ENCODE measurements around the gene DBN1.

The DBN1 gene

GRCh38 chr5:177509991-177510566 is 36.6 kb upstream of the DBN1 start:
- no peak overlapping the region for H3K27ac Mint-ChIP-seq
- H3K36me3 Mint-ChIP-seq = peaks cover 29% of the 10 kb centered on the region
- DNase-seq = no peak
- H3K4me3 Mint-ChIP-seq = no peak overlapping the region
- CTCF ChIA-PET = no interaction called here
- H3K9me3 Mint-ChIP-seq = no peaks in the 10 kb centered on the region
- no peaks in the 10 kb centered on the region for H3K27me3 Mint-ChIP-seq
- peaks cover 14% of the 10 kb centered on the region for H3K4me1 Mint-ChIP-seq

DNA sequence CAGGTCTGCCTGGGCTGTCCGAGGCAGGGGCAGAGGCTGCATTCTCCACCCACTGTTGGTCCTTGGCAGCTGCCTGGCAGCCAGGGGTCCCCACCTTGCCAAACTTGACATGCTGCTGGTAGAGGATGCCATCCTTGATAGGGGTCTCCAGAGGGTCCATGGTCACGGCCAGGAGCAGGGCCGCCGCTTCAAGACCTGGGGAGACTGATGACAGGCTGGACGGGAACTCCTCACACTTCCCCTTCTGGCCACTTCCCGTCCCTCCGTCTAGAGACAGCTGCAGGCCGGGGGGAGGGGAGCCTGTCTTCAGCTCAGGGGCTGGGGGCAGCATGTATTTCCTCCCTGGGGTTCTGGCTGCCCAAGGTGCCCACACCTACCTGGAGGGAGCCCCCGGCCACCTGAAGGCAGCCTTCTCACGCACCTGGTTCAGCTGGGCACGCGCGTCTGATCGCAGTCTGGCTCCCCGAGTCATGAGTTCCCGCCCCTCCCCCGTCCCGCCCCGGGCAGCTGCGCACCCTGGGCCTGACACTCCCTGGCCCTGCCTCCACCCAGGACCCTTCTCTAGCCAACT is 36.0 kb upstream of the DBN1 start, which contains the start of gene DOK3:
Gene DOK3, minus strand, starts transcription at position 446 of the 571 bp plus-strand sequence. Its CDS starts 286 bp downstream, at position 160.
- DNase-seq = no peak
- Mint-ChIP-seq H3K4me1 (peaks cover 10% of the 10 kb centered on the region), H3K27me3 (no peaks in the 10 kb centered on the region), H3K4me3 (no peak within 1 kb of the TSS), H3K9me3 (no peaks in the 10 kb centered on the region), H3K36me3 (peaks cover 23% of the 10 kb centered on the region), H3K27ac (no peak within 1 kb of the TSS)
- CTCF ChIA-PET = no interaction called here

DNA sequence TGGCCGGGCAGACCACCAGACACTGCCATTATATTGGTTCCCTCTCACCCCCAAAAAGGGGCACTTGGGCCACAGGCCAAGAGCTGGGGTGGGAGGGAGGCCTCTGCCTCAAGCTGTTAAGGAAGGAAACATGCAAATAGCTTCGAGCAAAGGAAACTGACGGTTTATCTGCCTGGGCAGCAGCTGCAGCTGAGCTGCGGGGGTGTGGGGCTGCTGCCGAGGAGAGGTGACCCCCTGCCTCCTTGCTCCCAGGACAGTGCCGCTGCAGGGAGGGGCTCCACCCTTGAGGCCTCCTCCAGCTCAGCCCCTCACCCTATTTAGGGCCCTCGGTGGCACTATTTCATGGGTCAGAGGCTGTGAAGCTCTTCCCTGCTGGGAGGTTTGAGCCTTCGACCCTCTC is 35.4 kb upstream of the DBN1 start:
- Mint-ChIP-seq H3K4me3 (no peak overlapping the region), H3K27ac (no peak overlapping the region), H3K36me3 (peaks cover 17% of the 10 kb centered on the region), H3K27me3 (no peaks in the 10 kb centered on the region), H3K4me1 (peaks cover 7% of the 10 kb centered on the region), H3K9me3 (no peaks in the 10 kb centered on the region)
- CTCF ChIA-PET = interaction anchor here (1.1 kb wide), 1 partner anchor 54 kb away, joined by 3 read pairs; no protein-coding TSS in a partner anchor
- no peak for DNase-seq

DNA sequence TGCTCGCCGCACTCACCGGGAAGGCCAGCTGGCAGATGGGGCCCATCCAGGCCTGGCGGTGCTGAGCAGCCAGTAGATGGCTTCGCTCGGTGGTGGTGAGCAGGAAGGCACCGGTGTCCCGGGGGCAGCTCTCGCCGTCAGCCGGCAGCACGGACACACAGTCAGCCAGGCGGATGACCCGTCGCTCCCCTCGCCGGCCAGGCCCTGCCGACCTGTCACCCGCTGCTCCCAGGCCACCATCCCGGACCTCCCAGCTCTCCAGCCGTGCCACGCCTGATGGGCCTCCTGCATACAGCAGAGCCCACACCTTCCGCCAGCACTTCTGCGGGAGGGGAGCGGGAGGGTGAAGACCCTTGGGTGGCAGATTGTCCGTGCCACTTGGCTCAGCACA is 34.8 kb upstream of the DBN1 start:
- CTCF ChIA-PET = interaction anchor here (1.1 to 1.4 kb wide), 2 partner anchors 53 to 106 kb away, joined by 3 read pairs; no protein-coding TSS in a partner anchor
- peaks cover 12% of the 10 kb centered on the region for H3K36me3 Mint-ChIP-seq
- H3K9me3 Mint-ChIP-seq = no peaks in the 10 kb centered on the region
- no peak for DNase-seq
- H3K27me3 Mint-ChIP-seq = no peaks in the 10 kb centered on the region
- H3K4me3 Mint-ChIP-seq = no peak overlapping the region
- H3K4me1 Mint-ChIP-seq = peaks cover 5% of the 10 kb centered on the region
- H3K27ac Mint-ChIP-seq = no peak overlapping the region

DNA sequence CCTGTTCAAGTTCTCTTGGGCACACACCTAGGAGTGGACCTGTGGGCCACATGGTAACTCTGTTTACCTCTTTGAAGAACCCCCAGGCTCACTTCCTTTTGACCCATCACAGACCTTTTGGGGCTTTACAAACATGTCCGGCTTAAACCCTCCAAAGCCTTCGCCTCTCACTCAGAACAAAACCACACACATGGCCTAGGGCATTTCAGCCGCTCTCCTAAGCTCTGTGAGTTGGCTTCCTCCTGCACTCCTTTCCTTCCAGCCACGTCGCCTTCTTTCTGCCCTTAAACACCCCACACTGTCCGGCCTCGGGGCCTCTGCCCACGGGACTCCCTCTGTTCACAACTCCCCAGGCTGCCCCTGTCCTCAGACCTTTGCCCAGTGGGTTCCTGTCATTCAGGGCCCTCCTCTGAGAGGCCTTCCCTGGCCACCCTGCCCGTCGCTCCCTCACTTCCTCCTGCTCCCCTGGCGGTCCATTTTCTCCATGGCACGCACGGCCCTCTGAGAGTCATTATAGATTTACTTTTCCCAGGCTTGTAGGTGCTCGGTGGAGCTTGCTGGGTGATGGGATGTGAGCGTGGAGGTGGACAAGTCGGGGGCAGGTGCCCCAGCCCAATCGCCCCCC is 34.3 kb upstream of the DBN1 start:
- H3K4me3 Mint-ChIP-seq = no peak overlapping the region
- no peak for DNase-seq
- CTCF ChIA-PET = interaction anchor here (1.0 to 1.4 kb wide), 3 partner anchors 10 to 106 kb away, joined by 3 to 4 read pairs (median 3); partner anchors contain the start of gene PDLIM7
- peak overlapping the region; percentile 11 for H3K27ac Mint-ChIP-seq
- no peaks in the 10 kb centered on the region for H3K9me3 Mint-ChIP-seq
- peaks cover 5% of the 10 kb centered on the region for H3K4me1 Mint-ChIP-seq
- no peaks in the 10 kb centered on the region for H3K27me3 Mint-ChIP-seq
- H3K36me3 Mint-ChIP-seq = peaks cover 11% of the 10 kb centered on the region

DNA sequence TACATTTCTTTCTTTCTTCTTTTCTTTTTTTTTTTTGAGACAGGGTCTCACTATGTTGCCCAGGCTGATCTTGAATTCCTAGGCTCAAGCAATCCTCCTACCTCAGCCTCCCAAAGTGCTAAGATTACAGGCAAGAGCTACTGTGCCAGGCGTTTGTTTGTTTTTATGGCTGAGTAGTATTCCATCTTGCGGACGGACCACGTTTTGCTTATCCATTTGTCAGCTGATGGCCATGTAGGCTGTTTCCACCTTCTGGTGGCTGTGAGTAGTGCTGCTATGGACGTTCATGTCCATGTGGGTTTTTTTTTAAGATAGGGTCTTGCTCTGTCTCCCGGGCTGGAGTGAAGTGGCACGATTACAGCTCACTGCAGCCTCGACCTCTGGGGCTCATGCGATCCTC is 33.7 kb upstream of the DBN1 start:
- no peak for DNase-seq
- no peaks in the 10 kb centered on the region for H3K27me3 Mint-ChIP-seq
- peaks cover 5% of the 10 kb centered on the region for H3K4me1 Mint-ChIP-seq
- H3K27ac Mint-ChIP-seq = no peak overlapping the region
- no peak overlapping the region for H3K4me3 Mint-ChIP-seq
- H3K9me3 Mint-ChIP-seq = no peaks in the 10 kb centered on the region
- peaks cover 11% of the 10 kb centered on the region for H3K36me3 Mint-ChIP-seq
- CTCF ChIA-PET = interaction anchor here (1.0 to 1.4 kb wide), 2 partner anchors 10 to 105 kb away, joined by 3 to 4 read pairs; partner anchors contain the start of gene PDLIM7

DNA sequence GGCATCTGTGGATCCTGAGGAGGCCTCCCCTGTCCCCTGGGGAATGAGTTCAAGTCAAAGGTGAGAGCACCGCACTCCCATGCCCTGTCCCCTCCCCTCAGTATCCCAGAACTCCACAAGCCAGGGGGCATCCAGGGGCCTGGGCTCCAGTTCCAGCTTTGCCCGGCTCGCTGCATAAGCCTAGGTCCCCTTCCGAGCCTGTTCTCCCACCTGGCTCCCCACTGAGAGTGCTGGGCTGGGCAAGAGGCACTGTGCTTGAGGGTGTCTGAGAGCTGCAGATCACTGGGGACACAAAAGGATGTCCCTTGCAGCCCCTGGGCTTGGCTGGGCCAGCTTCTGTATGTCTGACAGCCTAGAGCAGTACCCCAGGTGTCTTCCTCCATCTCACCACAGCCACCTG is 31.6 kb upstream of the DBN1 start:
- H3K27ac Mint-ChIP-seq = no peak overlapping the region
- no peak overlapping the region for H3K4me3 Mint-ChIP-seq
- no peaks in the 10 kb centered on the region for H3K9me3 Mint-ChIP-seq
- H3K36me3 Mint-ChIP-seq = no peaks in the 10 kb centered on the region
- peaks cover 6% of the 10 kb centered on the region for H3K27me3 Mint-ChIP-seq
- no peak for DNase-seq
- H3K4me1 Mint-ChIP-seq = peaks cover 3% of the 10 kb centered on the region
- CTCF ChIA-PET = interaction anchor here (0.6 to 1.4 kb wide), 3 partner anchors 11 to 116 kb away, joined by 3 read pairs; no protein-coding TSS in a partner anchor

DNA sequence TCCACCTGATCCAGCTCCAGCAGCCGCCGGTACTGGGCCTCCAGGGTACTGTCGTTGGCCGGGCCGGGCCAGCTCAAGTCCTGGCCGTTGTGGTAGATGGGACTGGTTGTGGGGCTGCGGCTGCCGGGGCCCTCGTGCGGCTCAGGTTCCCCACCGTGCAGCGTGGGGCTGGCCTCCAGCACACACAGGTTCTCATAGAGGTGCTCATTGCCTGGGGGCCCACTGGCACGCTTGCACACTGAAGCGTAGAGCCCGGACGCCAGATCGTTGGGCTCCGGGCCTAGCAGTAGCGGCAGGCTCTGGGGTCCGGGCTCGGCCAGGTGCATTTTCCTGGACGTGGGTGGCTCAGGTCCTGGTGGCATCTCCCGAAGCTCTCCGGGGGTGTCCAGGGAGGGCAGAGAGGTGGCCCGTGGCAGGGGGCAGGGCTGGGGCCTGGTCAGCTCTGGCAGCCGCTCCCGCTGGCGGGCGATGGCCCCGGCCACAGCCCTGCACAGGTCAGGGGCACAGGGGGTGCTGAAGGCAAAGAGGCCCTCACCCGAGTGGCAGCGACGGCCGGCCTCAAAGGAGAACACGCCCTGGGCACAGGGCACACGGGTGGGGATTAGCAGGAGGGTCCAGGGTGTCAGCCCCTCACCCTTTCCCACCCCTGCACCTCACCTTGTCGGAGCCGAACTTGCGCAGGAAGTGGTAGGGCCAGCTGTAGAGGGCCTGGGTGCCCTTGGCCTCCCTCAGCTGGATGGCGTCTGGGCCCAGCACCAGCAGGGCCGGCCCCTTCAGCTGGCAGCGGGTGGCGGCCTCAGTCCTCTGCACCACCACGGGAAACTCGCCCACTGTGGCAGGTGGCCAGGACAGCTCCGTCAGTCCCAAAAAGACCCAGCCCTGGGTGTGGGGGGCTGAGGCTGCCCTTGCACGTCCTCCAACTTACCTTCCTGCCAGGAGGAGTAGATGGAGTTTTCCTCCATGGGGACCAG is 30.9 kb upstream of the DBN1 start:
- CTCF ChIA-PET = interaction anchor here (0.6 to 7.6 kb wide), 5 partner anchors 12 to 115 kb away, joined by 3 to 114 read pairs (median 5); no protein-coding TSS in a partner anchor
- no peaks in the 10 kb centered on the region for H3K36me3 Mint-ChIP-seq

GRCh38 chr5:177503351-177504085 is 30.1 kb upstream of the DBN1 start:
- CTCF ChIA-PET = interaction anchor here (1.0 to 7.6 kb wide), 5 partner anchors 8 to 113 kb away, joined by 3 to 114 read pairs (median 5); no protein-coding TSS in a partner anchor
- peaks cover 21% of the 10 kb centered on the region for H3K27me3 Mint-ChIP-seq
- no peak for DNase-seq
- no peaks in the 10 kb centered on the region for H3K36me3 Mint-ChIP-seq
- no peaks in the 10 kb centered on the region for H3K9me3 Mint-ChIP-seq
- no peak overlapping the region for H3K4me3 Mint-ChIP-seq
- peaks cover 4% of the 10 kb centered on the region for H3K4me1 Mint-ChIP-seq
- no peak overlapping the region for H3K27ac Mint-ChIP-seq

More for the DNA sequence above, 30.9 kb upstream of the DBN1 start:
- Mint-ChIP-seq H3K9me3 (no peaks in the 10 kb centered on the region), H3K4me3 (no peak overlapping the region), H3K4me1 (no peaks in the 10 kb centered on the region), H3K27ac (no peak overlapping the region), H3K27me3 (peaks cover 13% of the 10 kb centered on the region)
- DNase-seq = no peak

DNA sequence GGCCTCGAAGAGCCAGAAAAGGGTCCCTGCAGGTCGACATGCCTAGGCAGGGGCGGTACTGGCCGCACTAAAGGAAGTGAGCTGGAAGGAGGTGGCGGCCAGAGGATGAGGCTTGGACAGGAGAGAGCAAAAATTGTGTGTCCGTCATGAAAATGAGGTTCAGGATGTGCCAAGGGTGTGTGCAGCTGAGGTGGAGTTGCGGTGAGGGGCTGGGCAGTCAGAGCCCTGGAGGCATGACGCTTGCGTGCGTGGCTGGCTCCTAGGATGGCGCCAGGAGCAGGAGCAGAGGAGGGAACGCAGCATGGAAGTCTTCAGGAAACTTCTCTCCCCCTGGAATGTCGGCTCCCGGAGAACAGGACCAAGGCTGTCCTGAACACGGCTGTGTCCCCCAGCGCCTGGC is 29.5 kb upstream of the DBN1 start:
- peaks cover 28% of the 10 kb centered on the region for H3K27me3 Mint-ChIP-seq
- CTCF ChIA-PET = interaction anchor here (1.0 to 7.6 kb wide), 8 partner anchors 9 to 193 kb away, joined by 3 to 114 read pairs (median 8); no protein-coding TSS in a partner anchor
- peaks cover 9% of the 10 kb centered on the region for H3K4me1 Mint-ChIP-seq
- no peaks in the 10 kb centered on the region for H3K36me3 Mint-ChIP-seq
- H3K27ac Mint-ChIP-seq = no peak overlapping the region
- no peaks in the 10 kb centered on the region for H3K9me3 Mint-ChIP-seq
- no peak for DNase-seq
- no peak overlapping the region for H3K4me3 Mint-ChIP-seq

- Mint-ChIP-seq H3K4me1 (peaks cover 11% of the 10 kb centered on the region), H3K27me3 (peaks cover 32% of the 10 kb centered on the region), H3K9me3 (no peaks in the 10 kb centered on the region), H3K4me3 (no peak overlapping the region), H3K36me3 (no peaks in the 10 kb centered on the region), H3K27ac (no peak overlapping the region)
- CTCF ChIA-PET = interaction anchor here (0.7 to 7.6 kb wide), 23 partner anchors 9 to 388 kb away, joined by 3 to 114 read pairs (median 5); partner anchors contain the start of gene GRK6
- no peak for DNase-seq
Observed at GRCh38 chr5:177501874-177502678, 28.6 kb upstream of the DBN1 start.

DNA sequence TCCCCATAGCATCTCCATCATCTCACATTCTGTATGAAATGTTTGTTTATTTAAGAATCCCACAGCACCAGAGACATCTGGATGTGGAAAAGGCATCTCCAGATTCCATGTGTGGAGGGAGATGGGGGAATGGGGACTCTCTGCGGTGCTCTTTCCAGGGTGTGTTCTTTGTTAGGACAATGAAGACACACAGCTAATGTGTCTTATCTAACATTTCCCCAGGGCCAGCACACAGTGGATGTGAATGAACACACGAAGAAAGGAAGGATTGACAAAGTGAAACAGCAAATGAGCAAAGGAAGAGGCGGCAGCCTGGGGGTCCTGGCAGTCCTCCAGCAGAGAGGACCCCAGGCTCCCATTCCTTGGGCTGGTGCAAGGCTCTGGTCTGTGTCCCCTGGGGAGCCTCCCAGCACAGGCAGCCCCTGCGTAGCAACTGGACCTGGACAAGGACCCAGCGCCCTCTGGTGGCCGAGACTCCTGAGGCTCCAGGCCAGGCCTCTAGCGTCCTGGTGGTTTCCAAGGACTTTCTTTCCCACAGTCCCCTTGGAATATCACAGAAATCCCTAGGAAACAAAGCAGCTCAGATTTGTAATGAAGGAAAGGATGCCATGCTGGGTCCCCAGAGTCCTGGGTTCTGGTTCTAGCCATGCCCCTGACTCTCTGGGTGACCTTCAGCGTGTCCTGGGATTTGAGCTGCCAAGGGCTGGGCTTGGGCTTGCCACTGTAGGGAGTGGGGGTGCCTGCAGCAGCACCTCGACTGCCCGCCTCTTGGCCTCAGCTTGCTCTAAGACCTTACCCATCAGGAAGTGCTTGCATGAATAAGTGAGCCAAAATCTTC is 27.5 kb upstream of the DBN1 start:
- Mint-ChIP-seq H3K4me3 (no peak overlapping the region), H3K4me1 (peaks cover 16% of the 10 kb centered on the region), H3K9me3 (no peaks in the 10 kb centered on the region), H3K27me3 (peaks cover 32% of the 10 kb centered on the region), H3K27ac (no peak overlapping the region), H3K36me3 (no peaks in the 10 kb centered on the region)
- CTCF ChIA-PET = interaction anchor here (0.7 to 7.6 kb wide), 28 partner anchors 9 to 386 kb away, joined by 3 to 114 read pairs (median 4); partner anchors contain the start of gene GRK6
- peak; percentile 89 for DNase-seq

All from activated naive CD4-positive, alpha-beta T cell treated with anti-CD3 and anti-CD28 coated beads, Interleukin-2, amount 10 ng/mL, durations not matched to agents 7 days and 5 days (primary cell).